H1 (cell line): ENCODE measurements around the gene AGAP1. TPM values are rescaled to one million over a fixed set of nuclear protein-coding genes. Genes with fewer than 3 reads are reported as not detected.

ENCODE experiments used
- ASH2L ChIP-seq: fragments of 200-600, 300-600 bp; sonication (generic); IDR thresholded peaks from one replicate; pipeline ENCODE4 v1.7.1; 2017; ENCODE audit warnings: low read length
- CBX5 ChIP-seq: fragments of 300-800, 300-1000 bp; sonication (generic); IDR thresholded peaks from 2 replicates; pipeline ENCODE4 v1.7.1; 2016; ENCODE audit warnings: antibody characterized with exemption, low read length, low read depth
- CTBP2 ChIP-seq: IDR thresholded peaks from 2 replicates; pipeline ENCODE4 v1.7.0; 2011; ENCODE audit warnings: borderline replicate concordance, mild to moderate bottlenecking, moderate library complexity, mixed read lengths, low read length; ENCODE audit not compliant: insufficient read depth, insufficient read length
- GTF2F1 ChIP-seq: IDR thresholded peaks from 2 replicates; pipeline ENCODE4 v1.6.1; 2012; ENCODE audit warnings: low read depth, low read length, improper control_type of control experiment, borderline replicate concordance
- KDM4A ChIP-seq: IDR thresholded peaks from one replicate; pipeline ENCODE4 v1.7.1; 2012; ENCODE audit warnings: low read depth, mild to moderate bottlenecking, moderate library complexity, low read length, inconsistent platforms; ENCODE audit not compliant: severe bottlenecking
- NANOG ChIP-seq: IDR thresholded peaks from 2 replicates; pipeline ENCODE4 v1.6.1; 2011; ENCODE audit warnings: low read length, low read depth, mild to moderate bottlenecking, inconsistent platforms; ENCODE audit not compliant: insufficient read depth, poor library complexity, severe bottlenecking
- RNF2 ChIP-seq: fragments of 200-900, 300-1000 bp; sonication (generic); IDR thresholded peaks from 2 replicates; pipeline ENCODE4 v1.7.1; 2016; ENCODE audit warnings: borderline replicate concordance, low read depth, mild to moderate bottlenecking, antibody characterized with exemption, low read length; ENCODE audit not compliant: poor library complexity, severe bottlenecking; ENCODE audit errors: missing control alignments
- SUZ12 ChIP-seq: fragments of 200-600 bp; sonication (generic); IDR thresholded peaks from 2 replicates; pipeline ENCODE4 v1.6.1; 2012; ENCODE audit warnings: mild to moderate bottlenecking, inconsistent platforms, low read length, moderate library complexity, mixed read lengths
- TAF1 ChIP-seq: IDR thresholded peaks from 2 replicates; pipeline ENCODE4 v1.6.1; 2011; ENCODE audit warnings: mild to moderate bottlenecking, low read depth, low read length
- TAF7 ChIP-seq: optimal IDR thresholded peaks from 2 replicates; pipeline ENCODE3; 2011; ENCODE audit warnings: low read depth, mild to moderate bottlenecking, inconsistent platforms, low read length, moderate library complexity, borderline replicate concordance
- USF2 ChIP-seq: IDR thresholded peaks from 2 replicates; pipeline ENCODE4 v1.6.1; 2011; ENCODE audit warnings: low read length, improper control_type of control experiment
- polyA plus RNA-seq, 7 experiments: library from polyadenylated mRNA; depleted of rRNA in 3 of 7; stranded (reverse) in 5 of 7; unstranded in 2 of 7; fragments of >200 nt in 5 of 7; fragments of 200-250 nt in 2 of 7; gene quantifications; 1 replicate in 5 of 7; 2 replicates in 1 of 7; 4 replicates in 1 of 7; pipeline versions ENCODE4 v1.2.1 to v1.2.3, GENCODE V29; 2011 to 2013; ENCODE audit warnings: missing spikeins in 2 of 7, mixed read lengths in 2 of 7
- total RNA-seq: library from RNA; stranded (reverse); fragmentation: NEBNext Ultra II Directional; extraction: Animal tissue kit (Norgen Biotek cat#: 25700); gene quantifications from 2 replicates; pipeline ENCODE4 v1.2.1, GENCODE V29; 2021
- TF ChIP-seq, protein P1 (sequence below), 3 experiments: IDR thresholded peaks; 1 replicate in 2 of 3; 2 replicates in 1 of 3; pipeline versions ENCODE4 v1.5.1 to v1.6.1; 2011; ENCODE audit warnings: low read length in 3 of 3, mild to moderate bottlenecking in 3 of 3, inconsistent platforms in 2 of 3, low read depth in 1 of 3, moderate library complexity in 1 of 3; ENCODE audit not compliant: insufficient read depth in 1 of 3; ENCODE audit errors: control extremely low read depth in 1 of 3

Gene AGAP1
- total and polyA plus RNA-seq, 2 of the 8 experiments (the other 6 are each of a cell fraction or from before 2014, with no cell fraction given): 18.1 to 39.4 TPM

DNA sequence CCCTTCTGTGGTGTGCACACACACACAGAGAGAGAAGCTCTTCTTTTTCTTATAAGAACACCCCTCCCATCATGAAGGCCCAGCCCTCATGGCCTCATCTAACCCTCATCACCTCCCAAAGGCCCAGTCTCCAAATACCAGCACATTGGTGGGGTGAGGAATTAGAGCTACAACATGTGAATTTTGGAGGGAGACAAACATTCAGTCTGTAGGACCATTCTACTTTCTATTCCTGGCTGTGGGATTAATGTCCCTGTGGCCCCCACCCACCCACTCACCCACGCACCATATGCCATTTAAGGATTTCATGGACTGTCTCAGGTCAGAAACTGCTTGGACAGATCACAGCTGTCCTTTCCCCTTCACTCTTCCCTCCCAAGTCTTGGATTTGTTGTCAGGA lies 484.2 kb downstream of the AGAP1 start (continued):
- no peak for TF ChIP-seq USF2
- TF ChIP-seq, protein P1, sequence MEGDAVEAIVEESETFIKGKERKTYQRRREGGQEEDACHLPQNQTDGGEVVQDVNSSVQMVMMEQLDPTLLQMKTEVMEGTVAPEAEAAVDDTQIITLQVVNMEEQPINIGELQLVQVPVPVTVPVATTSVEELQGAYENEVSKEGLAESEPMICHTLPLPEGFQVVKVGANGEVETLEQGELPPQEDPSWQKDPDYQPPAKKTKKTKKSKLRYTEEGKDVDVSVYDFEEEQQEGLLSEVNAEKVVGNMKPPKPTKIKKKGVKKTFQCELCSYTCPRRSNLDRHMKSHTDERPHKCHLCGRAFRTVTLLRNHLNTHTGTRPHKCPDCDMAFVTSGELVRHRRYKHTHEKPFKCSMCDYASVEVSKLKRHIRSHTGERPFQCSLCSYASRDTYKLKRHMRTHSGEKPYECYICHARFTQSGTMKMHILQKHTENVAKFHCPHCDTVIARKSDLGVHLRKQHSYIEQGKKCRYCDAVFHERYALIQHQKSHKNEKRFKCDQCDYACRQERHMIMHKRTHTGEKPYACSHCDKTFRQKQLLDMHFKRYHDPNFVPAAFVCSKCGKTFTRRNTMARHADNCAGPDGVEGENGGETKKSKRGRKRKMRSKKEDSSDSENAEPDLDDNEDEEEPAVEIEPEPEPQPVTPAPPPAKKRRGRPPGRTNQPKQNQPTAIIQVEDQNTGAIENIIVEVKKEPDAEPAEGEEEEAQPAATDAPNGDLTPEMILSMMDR (IDR thresholded peaks at IDR 0.05; ENCODE audit: control extremely low read depth in 1 of 3, insufficient read depth in 1 of 3, low read depth in 1 of 3, low read length in 3 of 3): no peak
- TF ChIP-seq SUZ12: no peak
- no peak for TF ChIP-seq ASH2L
- no peak for TF ChIP-seq RNF2
- TF ChIP-seq CTBP2: no peak
- TF ChIP-seq NANOG: no peak
- no peak for TF ChIP-seq TAF7
- no peak for TF ChIP-seq TAF1
- no peak for TF ChIP-seq CBX5
- TF ChIP-seq GTF2F1: no peak
- TF ChIP-seq KDM4A: no peak
